ENCODE measurements around the gene TYSND1.
"Not testable (repeated sequence)": the region's sequence is repeated elsewhere in the genome, so short reads cannot be mapped to it uniquely, and the experiment has no call there.

TYSND1 gene

GRCh38 chr10:70125918-70126552, 20.5 kb downstream of the TYSND1 start:
- H3K4me1 ChIP-seq (ENCODE audit: insufficient read depth, poor library complexity, severe bottlenecking): no peaks in the 10 kb centered on the region
- TF ChIP-seq CTCF (IDR thresholded peaks at IDR 0.05; ENCODE audit: poor library complexity, severe bottlenecking): no peak
- DNase-seq (ENCODE audit: low spot score): no peak
- no peak overlapping the region for H3K27ac ChIP-seq (ENCODE audit: poor library complexity, severe bottlenecking)
- ATAC-seq (ENCODE audit: low read depth): no peak
- H3K9me3 ChIP-seq (ENCODE audit: severe bottlenecking): no peaks in the 10 kb centered on the region
- no peaks in the 10 kb centered on the region for H3K27me3 ChIP-seq (ENCODE audit: insufficient read depth, poor library complexity, severe bottlenecking)
- H3K36me3 ChIP-seq (ENCODE audit: low read depth): peaks cover 3% of the 10 kb centered on the region; the same call in 1 of the 2 replicates
- H3K4me3 ChIP-seq (ENCODE audit: severe bottlenecking): no peak overlapping the region

- no peak for DNase-seq (ENCODE audit: low spot score)
- Histone ChIP-seq H3K27ac (ENCODE audit: poor library complexity, severe bottlenecking) (no peak overlapping the region), H3K36me3 (ENCODE audit: low read depth) (no peaks in the 10 kb centered on the region; the same call in 1 of the 2 replicates), H3K4me3 (ENCODE audit: severe bottlenecking) (no peak overlapping the region), H3K4me1 (ENCODE audit: insufficient read depth, poor library complexity, severe bottlenecking) (no peaks in the 10 kb centered on the region), H3K9me3 (ENCODE audit: severe bottlenecking) (no peaks in the 10 kb centered on the region), H3K27me3 (ENCODE audit: insufficient read depth, poor library complexity, severe bottlenecking) (no peaks in the 10 kb centered on the region)
- ATAC-seq (ENCODE audit: low read depth): no peak
- no peak for TF ChIP-seq CTCF (IDR thresholded peaks at IDR 0.05; ENCODE audit: poor library complexity, severe bottlenecking)
Observed at GRCh38 chr10:70124918-70125317, 21.6 kb downstream of the TYSND1 start.

- Histone ChIP-seq H3K27ac (ENCODE audit: poor library complexity, severe bottlenecking) (no peak overlapping the region), H3K4me3 (ENCODE audit: severe bottlenecking) (no peak overlapping the region), H3K9me3 (ENCODE audit: severe bottlenecking) (no peaks in the 10 kb centered on the region), H3K36me3 (ENCODE audit: low read depth) (no peaks in the 10 kb centered on the region; the same call in 1 of the 2 replicates), H3K4me1 (ENCODE audit: insufficient read depth, poor library complexity, severe bottlenecking) (no peaks in the 10 kb centered on the region), H3K27me3 (ENCODE audit: insufficient read depth, poor library complexity, severe bottlenecking) (no peaks in the 10 kb centered on the region)
- no peak for ATAC-seq (ENCODE audit: low read depth)
- no peak for TF ChIP-seq CTCF (IDR thresholded peaks at IDR 0.05; ENCODE audit: poor library complexity, severe bottlenecking)
- no peak for DNase-seq (ENCODE audit: low spot score)
Observed at GRCh38 chr10:70124415-70124814, 22.1 kb downstream of the TYSND1 start.

- DNase-seq (ENCODE audit: low spot score) (no peak), ATAC-seq (ENCODE audit: low read depth) (no peak)
- Histone ChIP-seq H3K36me3 (ENCODE audit: low read depth) (peaks cover under 1% of the 10 kb centered on the region; the same call in 1 of the 2 replicates), H3K27ac (ENCODE audit: poor library complexity, severe bottlenecking) (no peak overlapping the region), H3K27me3 (ENCODE audit: insufficient read depth, poor library complexity, severe bottlenecking) (no peaks in the 10 kb centered on the region), H3K4me3 (ENCODE audit: severe bottlenecking) (no peak overlapping the region), H3K9me3 (ENCODE audit: severe bottlenecking) (no peaks in the 10 kb centered on the region), H3K4me1 (ENCODE audit: insufficient read depth, poor library complexity, severe bottlenecking) (no peaks in the 10 kb centered on the region)
- TF ChIP-seq CTCF (IDR thresholded peaks at IDR 0.05; ENCODE audit: poor library complexity, severe bottlenecking): no peak
Observed at GRCh38 chr10:70123817-70124216, 22.7 kb downstream of the TYSND1 start.

GRCh38 chr10:70123166-70123565, 23.3 kb downstream of the TYSND1 start:
- H3K36me3 ChIP-seq (ENCODE audit: low read depth); ATAC-seq (ENCODE audit: low read depth); H3K4me3 ChIP-seq (ENCODE audit: severe bottlenecking); H3K27ac ChIP-seq (ENCODE audit: poor library complexity, severe bottlenecking); DNase-seq (ENCODE audit: low spot score); H3K27me3 ChIP-seq (ENCODE audit: insufficient read depth, poor library complexity, severe bottlenecking); H3K4me1 ChIP-seq (ENCODE audit: insufficient read depth, poor library complexity, severe bottlenecking); H3K9me3 ChIP-seq (ENCODE audit: severe bottlenecking): not testable (repeated sequence)
